NB4 (cell line): Measurements from ENCODE around the gene IRF2BP2.

Source experiments
- DNase-seq: peaks from one replicate; pipeline ENCODE4 v3.0.0; 2010; ENCODE audit warnings: low read depth
- H3K4me3 ChIP-seq: one replicate; pipeline ENCODE4 v1.5.1; 2011; ENCODE audit warnings: mild to moderate bottlenecking, low read depth, low read length, moderate library complexity
- MYC ChIP-seq: IDR thresholded peaks from 2 replicates; pipeline ENCODE4 v1.6.1; 2011; ENCODE audit warnings: low read depth, low read length
- POLR2A ChIP-seq: IDR thresholded peaks from 2 replicates; pipeline ENCODE4 v1.6.1; 2011; ENCODE audit warnings: mild to moderate bottlenecking; ENCODE audit not compliant: insufficient read length; ENCODE audit errors: extremely low read depth
- TF ChIP-seq, protein P1 (sequence below): IDR thresholded peaks from 2 replicates; pipeline ENCODE4 v1.6.1; 2011; ENCODE audit warnings: low read depth, low read length
- TF ChIP-seq, protein P2 (sequence below): IDR thresholded peaks from one replicate; pipeline ENCODE4 v1.5.1; 2012; ENCODE audit warnings: low read depth, low read length

IRF2BP2 gene

DNA sequence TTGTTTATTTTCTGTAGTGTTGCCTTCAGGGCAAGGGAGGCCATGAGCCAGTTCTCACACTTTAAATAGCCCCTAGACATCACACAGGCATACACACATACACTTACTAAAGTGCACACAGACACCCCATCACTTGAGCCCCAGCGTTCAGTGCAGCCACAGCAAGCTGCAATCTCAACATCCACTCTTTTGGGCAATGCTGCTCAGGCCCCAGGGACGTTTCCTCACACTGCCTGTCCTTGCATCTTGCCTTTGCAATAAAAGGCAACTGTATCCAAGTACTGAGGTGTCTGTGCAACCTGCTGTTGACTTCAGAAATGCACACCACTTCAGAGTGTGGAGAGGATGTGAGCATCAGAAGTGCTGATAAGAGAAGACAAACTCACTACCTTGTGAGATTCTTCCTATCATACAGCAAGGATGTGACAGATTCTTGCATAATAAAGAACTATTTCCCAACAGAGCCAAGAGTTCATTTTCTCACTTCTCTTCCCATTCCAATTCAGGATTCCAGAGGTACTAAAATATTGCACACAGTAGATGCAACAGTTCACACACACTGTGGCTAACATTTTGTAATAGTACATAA lies 36.2 kb downstream of the IRF2BP2 start:
- DNase-seq: peak; percentile 19
- no peak overlapping the region for H3K4me3 ChIP-seq
- TF ChIP-seq, protein P1, sequence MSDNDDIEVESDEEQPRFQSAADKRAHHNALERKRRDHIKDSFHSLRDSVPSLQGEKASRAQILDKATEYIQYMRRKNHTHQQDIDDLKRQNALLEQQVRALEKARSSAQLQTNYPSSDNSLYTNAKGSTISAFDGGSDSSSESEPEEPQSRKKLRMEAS: no peak
- TF ChIP-seq MYC (no peak), POLR2A (no peak)
- TF ChIP-seq, protein P2, sequence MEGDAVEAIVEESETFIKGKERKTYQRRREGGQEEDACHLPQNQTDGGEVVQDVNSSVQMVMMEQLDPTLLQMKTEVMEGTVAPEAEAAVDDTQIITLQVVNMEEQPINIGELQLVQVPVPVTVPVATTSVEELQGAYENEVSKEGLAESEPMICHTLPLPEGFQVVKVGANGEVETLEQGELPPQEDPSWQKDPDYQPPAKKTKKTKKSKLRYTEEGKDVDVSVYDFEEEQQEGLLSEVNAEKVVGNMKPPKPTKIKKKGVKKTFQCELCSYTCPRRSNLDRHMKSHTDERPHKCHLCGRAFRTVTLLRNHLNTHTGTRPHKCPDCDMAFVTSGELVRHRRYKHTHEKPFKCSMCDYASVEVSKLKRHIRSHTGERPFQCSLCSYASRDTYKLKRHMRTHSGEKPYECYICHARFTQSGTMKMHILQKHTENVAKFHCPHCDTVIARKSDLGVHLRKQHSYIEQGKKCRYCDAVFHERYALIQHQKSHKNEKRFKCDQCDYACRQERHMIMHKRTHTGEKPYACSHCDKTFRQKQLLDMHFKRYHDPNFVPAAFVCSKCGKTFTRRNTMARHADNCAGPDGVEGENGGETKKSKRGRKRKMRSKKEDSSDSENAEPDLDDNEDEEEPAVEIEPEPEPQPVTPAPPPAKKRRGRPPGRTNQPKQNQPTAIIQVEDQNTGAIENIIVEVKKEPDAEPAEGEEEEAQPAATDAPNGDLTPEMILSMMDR: no peak

DNA sequence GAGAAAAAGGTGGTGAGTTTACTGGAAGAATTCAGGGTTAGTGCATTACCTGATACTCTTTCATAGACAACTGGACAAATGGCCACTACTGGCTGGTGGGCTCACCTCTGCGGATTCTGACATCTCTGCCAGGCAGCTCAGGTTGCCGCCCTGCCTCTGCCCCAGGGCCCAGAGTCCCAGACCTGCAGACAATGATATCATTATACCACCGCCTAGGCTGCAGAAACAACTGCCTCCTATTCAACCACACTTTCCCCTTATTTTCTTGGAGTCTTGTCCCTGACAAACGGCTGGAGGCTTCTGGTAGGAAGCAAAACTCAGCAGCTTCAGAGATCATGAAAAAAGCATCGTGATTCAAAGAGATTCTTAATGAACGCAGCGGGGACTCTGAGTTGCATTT lies 37.0 kb downstream of the IRF2BP2 start:
- TF ChIP-seq, protein P1: no peak
- TF ChIP-seq, protein P2: no peak
- no peak for TF ChIP-seq POLR2A
- no peak for TF ChIP-seq MYC
- DNase-seq: no peak
- no peak overlapping the region for H3K4me3 ChIP-seq

DNA sequence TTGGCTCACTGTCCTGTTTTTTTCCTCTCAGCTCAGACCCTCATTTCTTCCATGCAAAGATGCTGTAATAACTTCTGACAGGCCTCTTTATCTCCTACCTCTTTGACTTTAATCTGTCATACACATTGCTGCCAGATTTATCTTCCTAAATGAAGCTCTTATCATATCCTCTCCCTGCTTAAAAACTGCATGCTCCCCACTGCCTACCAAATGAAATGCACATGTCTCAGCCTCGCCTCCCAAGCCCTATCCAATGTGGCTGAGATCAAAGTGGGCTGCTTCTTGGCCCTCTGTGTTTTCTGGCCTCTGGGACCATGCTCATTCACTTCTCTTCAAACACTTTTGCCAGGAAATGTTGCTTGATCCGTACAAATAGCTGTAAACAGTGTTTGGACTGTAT lies 38.3 kb downstream of the IRF2BP2 start:
- TF ChIP-seq, protein P2: no peak
- H3K4me3 ChIP-seq: no peak overlapping the region
- DNase-seq: no peak

DNA sequence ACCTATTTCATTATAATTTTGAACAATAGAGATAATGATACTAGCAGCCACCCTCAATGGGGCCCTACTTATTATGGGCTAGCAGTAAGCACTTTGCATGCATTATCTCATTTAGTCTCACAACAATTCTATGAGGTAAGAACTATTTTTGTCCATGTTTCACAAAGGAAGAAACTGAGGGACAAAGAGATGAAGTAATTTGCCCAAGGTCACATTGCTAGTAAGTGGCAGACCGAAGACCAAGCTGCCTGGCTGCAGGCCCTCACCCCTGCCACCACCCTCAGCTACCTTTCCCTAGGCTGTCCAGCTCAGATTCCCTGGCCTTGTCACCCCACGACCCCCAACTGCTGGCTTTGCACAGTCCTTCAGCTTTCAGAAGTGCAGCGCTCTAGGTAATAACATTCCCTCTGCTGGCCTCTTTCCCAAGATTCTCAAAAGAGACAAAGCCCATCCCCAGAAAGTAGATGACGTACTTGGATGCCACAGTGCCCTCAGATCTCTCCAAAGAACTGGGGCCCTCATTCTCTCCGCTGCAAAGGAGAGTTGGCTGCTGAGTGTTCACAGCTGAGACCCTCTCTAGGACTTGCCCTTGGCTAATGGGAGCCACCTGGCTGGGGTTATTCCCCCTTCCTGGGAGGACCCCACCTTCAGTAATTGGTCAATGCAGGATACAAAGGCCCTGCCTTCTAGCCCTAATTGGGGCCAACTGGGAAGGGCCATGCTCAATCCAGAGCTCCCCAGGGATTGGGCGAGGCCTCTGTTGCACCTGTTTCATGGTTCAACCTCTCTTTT lies 39.5 kb downstream of the IRF2BP2 start:
- TF ChIP-seq MYC (no peak), POLR2A (no peak)
- TF ChIP-seq, protein P2: no peak
- TF ChIP-seq, protein P1: no peak
- H3K4me3 ChIP-seq: no peak overlapping the region
- DNase-seq: no peak

DNA sequence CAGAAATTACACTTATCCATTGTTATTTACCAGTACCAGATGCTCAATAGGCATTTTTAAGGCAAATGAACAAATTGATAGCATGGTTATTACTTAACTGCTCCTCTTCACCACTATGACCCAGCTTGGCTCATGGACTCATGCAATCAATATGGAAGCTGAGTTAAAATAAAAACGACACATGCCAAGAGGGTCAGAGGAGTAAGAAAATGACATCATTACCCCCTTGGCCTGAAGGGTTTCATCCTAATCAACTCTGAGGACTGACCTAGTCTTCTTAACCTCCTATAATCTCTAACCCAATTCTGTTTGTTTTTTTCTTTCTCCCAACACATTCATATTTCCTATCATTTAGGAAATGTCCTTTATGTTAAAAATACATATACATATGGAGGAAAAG lies 41.6 kb downstream of the IRF2BP2 start:
- H3K4me3 ChIP-seq: no peak overlapping the region
- TF ChIP-seq, protein P2: no peak
- TF ChIP-seq POLR2A: no peak
- TF ChIP-seq, protein P1: no peak
- no peak for TF ChIP-seq MYC
- no peak for DNase-seq

DNA sequence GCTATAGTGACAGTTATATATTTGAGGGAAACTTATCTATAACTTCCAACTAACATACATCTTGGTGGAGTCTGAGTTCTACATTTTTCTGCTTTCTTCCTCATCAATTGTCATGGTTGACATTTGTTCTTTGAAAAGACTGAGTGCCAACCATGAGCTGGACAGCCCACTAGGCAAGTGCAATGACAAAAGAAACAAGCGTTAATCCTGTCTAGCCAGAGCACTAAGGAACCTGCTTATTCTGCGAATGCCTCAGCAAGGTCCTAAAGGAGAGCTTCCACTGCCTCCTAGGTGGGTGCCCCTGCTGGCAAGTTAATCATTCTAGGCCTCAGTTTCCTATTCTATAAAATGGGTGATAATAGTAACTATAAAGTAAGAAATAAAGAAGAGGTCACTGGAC lies 44.8 kb downstream of the IRF2BP2 start:
- TF ChIP-seq, protein P1: no peak
- 0 out of 2 replicates have a peak, but pooled peaks have one; percentile 12 for TF ChIP-seq MYC
- no peak for DNase-seq
- no peak overlapping the region for H3K4me3 ChIP-seq
